CD4-positive, alpha-beta T cell treated with Interleukin-12 subunit alpha and Interleukin-12 subunit beta, for 1 hour (primary cell): Measurements from ENCODE around the gene TPSAB1.

Source experiments
- DNase-seq: peaks from one replicate; pipeline ENCODE4 v3.0.0-alpha.2; 2020

Gene TPSAB1

GRCh38 chr16:1211451-1212268 lies 28.8 kb upstream of the TPSAB1 start:
- no peak for DNase-seq

GRCh38 chr16:1212616-1213194 lies 27.8 kb upstream of the TPSAB1 start:
- no peak for DNase-seq

- DNase-seq, result no peak
These were observed 27.3 kb upstream of the TPSAB1 start for GRCh38 chr16:1213231-1213630.

GRCh38 chr16:1213796-1214372 lies 26.6 kb upstream of the TPSAB1 start:
- no peak for DNase-seq

GRCh38 chr16:1214719-1215118 lies 25.8 kb upstream of the TPSAB1 start:
- DNase-seq, result no peak

GRCh38 chr16:1215574-1216295 lies 24.8 kb upstream of the TPSAB1 start:
- no peak for DNase-seq

GRCh38 chr16:1216296-1216619 lies 24.2 kb upstream of the TPSAB1 start:
- no peak for DNase-seq

- no peak for DNase-seq
These were observed 23.7 kb upstream of the TPSAB1 start for GRCh38 chr16:1216681-1217400.

- DNase-seq, result no peak
These were observed 23.0 kb upstream of the TPSAB1 start for GRCh38 chr16:1217526-1217925.

- no peak for DNase-seq
These were observed 22.2 kb upstream of the TPSAB1 start for GRCh38 chr16:1218061-1218929.

- no peak for DNase-seq
These were observed 21.4 kb upstream of the TPSAB1 start for GRCh38 chr16:1218930-1219611.

- no peak for DNase-seq
These were observed 20.3 kb upstream of the TPSAB1 start for GRCh38 chr16:1220098-1220728.

GRCh38 chr16:1220841-1221627 lies 19.5 kb upstream of the TPSAB1 start:
- DNase-seq, result no peak

- no peak for DNase-seq
These were observed 18.6 kb upstream of the TPSAB1 start for GRCh38 chr16:1221628-1222552.

GRCh38 chr16:1222553-1223354 lies 17.8 kb upstream of the TPSAB1 start:
- DNase-seq, result no peak

GRCh38 chr16:1223355-1224214 lies 16.9 kb upstream of the TPSAB1 start:
- DNase-seq, result no peak

- DNase-seq, result no peak
These were observed 15.9 kb upstream of the TPSAB1 start for GRCh38 chr16:1224558-1224957.
